Middle frontal gyrus (tissue), 1 donor: ENCODE measurements around the gene LRP2.

ENCODE experiments used
- DNase-seq: peaks from one replicate; pipeline ENCODE4 v3.0.0-alpha.2; 2015; ENCODE audit warnings: low spot score; ENCODE audit errors: extremely low spot score

LRP2 gene

DNA sequence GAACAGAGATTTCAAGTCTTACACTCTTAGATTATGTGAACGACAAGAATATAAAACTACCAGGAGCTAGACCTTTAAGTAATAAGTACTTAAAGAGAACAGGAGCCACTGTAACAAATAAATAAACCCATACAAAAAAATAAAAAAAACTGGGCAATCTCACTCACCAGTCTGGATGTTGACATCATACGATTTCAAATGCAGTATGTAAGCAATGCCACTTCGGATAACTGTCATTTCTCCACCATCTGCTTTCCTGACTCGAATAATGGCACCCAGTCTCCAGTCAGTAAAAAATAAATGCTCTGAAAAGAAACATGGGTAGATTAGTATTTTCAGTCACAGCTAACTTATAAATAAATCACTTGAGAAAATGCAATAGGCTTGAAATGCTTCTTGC is 115.1 kb downstream of the LRP2 start:
- no peak for DNase-seq

DNA sequence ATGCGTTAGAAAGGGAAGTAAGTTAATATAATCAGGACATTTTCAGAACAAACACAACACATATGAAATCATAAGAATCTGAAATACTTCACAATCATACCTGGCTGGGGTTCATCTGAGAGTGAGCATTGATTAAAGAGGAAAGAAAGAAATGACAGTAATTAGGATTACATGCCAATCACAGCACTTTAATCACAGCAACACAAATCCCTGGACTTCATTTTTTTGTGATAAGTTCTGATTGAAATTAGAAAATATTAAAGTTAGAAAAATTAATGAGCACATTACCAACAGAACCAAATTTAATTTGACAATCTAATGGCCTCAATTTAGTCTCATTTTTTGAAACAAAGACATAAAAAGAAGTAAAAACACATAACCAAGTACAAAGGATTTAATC is 121.9 kb downstream of the LRP2 start:
- no peak for DNase-seq

DNA sequence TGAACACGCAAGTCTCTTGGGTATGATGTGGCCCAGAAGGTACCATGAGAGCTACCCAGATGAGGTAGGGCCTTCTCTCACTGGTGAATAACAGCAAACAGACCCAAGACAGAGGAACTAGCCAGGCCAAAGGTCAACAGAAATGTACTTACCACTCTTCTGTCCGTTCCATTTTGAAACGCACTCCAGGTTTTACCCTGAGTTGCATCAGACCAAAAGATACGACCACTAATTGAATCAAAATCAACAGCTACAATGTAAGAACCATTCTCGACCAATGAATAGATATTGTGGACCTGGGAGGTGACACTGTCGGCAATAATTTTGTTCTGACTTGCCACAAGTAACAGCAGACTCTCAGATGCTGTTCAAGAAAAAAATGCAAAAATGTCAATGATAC is 124.4 kb downstream of the LRP2 start:
- no peak for DNase-seq

DNA sequence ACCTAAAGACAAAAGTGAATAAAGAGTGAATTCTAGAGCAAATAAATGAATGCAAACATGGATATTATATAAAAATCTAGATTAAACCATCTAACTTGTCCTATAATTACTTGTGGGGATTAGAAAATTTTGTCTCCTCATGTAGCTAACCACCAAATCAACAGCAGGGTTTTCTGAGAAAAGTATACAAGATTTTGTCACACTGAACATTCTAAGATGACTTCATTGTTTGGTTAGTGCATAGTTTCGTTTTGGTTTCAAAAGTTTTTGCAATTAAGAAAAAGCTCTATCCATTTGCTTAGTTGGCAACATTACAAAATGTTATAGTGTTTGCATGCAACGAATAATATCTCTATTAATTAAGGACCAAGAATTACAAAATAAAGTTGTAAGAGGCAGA is 125.0 kb downstream of the LRP2 start:
- no peak for DNase-seq

DNA sequence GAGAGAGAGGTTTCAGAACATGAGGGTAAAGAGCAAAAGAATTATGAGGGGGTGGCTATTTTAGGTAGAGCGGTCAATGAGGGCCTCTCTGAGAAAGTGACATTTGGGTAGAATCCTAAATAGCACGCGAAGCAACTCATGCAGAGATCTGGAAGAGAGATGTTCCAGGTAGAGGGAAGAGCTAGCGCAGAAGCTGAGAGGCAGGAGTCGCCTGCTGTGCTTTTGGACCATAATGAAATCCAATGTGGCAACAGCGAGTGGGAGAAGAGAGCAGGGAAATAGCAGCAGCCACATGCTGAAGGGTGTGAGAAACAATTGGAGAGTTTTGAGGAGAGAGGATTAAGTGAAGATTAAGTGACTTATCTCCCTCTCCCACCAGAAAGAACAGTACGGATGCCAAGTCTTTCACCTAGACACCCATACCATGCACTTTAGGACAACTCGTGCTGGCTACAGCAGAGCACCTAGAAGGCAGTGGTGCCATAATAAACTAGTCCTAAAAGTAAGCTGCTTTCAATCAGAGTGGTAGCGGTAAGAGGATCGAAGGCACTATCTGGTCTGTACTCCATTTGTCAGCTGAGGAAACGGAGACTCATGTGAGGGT is 129.7 kb downstream of the LRP2 start:
- DNase-seq: no peak

DNA sequence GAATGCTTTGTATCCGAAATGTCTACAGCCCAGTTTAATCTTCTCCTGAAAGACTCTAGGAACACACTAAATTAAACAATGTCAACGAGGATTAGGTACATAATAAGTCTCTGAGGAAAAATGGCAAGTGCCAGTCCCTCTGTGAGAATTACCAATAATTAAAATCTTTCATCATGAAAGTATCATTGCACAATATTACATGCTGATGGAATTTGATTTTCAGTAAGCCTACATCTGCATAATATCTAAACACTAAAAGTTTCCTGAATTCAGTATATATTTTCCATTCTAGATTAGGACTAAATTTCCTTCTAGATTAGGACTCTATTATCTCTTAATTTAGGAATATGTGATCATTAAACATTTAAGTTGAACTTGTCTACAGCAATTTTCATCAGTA is 132.1 kb downstream of the LRP2 start:
- no peak for DNase-seq

DNA sequence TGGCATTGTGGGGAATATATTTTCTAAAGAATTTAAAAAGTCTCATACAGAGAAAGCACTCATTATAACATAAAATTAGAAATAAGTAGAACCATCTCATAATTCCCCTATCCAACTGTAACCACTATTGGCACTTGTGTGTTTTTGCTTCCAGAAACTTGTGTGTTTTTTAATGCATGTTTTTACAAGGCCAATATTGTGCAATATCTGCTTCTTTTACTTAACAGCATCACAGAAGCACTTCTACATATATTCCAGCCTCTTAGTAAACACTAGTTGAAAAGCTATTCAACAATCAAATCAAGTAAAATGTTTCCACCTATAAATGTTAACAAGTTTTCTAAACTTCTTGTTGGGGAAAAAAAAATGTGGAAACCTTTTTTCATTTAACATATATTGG is 132.7 kb downstream of the LRP2 start:
- DNase-seq: no peak

DNA sequence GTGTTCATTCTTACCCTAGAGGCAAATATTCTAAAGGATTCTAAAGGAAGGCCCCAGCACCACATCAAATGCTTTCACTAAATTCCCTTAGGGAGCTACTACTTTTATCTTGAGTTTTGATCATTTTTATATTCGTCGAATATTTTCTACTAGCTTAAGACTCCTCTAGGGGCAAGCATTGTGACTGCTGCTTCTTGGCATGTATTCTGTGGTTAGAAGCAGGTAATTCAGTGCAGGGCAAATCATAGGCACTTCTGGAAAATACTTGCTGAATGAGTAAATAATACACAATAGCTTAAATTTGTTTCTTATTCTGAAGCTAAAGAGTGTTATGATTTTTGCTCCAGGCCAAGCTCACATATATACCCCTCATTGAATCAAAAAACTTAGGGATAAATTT is 136.4 kb downstream of the LRP2 start:
- no peak for DNase-seq

DNA sequence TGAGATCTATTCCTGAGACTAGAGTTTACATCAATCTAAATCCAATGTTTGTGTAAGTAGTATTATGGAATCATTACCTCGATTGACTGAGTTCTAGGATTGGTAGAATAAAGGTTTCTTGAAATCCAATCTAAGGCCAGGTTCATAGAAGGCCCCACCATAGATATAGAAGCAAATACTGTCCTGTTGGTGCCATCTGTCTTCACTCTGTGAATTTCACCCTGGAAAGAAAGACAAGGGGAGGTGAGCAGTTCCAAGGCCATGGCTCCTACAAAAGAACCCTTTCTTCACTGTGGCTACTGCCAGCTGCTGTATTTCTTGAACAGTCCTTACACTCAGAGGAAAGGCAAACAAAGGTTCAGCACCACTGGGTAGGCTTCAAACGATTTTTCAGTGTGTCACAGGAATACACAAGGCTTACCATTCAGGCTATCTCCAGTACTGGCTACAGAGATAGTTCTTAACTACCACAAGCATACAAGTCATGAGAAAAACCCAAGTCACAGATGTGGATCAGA is 137.0 kb downstream of the LRP2 start:
- DNase-seq: no peak

DNA sequence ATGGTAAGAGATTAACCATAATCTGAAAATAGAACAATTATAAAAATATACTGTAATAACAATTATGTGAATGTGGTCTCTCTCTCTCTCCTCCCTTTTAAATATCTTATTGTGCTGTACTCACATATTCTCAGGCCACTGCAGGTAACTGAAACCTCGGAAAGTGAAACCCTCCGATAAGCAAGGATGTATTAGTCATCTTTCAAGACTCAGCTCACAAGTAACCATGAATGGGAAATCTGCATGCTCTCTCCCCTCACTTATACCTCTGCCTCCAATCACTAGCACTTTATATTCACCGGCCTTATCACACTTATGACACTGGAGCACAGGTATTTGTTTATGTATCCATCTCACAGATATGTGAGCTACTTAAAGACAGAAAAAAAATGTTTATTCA is 139.7 kb downstream of the LRP2 start:
- no peak for DNase-seq

DNA sequence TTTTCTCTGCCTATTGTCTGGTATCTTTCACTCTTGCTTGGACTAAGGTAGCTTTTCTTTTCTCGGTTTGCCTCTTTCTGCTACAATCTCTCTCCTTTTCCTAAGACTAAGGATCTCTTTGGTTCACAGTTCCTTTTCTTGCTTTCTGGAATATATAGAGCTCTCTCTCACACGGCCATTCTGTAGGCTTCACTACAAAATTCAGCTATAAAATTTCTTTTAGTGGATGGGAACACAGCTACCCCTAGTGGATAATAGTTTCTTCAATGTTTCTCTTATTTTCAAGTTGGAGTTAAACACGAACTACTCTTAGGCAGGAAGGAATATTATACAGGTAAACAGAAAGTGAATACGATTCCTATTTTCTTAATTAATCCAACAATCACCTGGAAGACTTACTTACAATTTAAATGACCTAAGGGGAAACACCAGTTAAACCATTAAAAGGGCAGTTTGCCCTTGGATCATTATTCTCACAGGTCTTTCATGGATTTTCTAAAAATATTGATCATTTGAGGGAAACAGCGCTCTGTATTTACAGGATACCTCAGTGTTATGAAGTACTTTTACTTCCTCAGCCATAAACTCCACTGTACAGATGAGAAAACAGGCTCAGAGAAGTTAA is 140.5 kb downstream of the LRP2 start:
- DNase-seq: peak; percentile 27

DNA sequence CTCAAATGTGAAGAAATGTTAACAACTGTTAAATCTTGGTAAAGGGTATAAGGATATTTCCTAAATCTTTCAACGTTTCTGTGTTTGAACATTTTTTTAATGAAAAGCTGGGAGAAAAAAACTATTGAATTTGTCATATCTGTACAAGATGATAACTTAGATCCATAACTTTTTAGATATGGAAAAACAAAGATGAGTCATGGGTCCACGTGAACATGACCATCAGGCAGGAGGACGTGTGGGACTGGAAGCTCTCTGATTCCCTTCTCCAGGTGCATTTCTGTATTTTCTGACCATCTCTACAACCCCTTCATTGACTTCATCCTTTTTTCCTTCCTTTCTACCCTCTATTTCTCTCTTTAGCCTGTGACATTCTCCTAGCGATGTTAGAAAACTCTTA is 151.4 kb downstream of the LRP2 start:
- no peak for DNase-seq

DNA sequence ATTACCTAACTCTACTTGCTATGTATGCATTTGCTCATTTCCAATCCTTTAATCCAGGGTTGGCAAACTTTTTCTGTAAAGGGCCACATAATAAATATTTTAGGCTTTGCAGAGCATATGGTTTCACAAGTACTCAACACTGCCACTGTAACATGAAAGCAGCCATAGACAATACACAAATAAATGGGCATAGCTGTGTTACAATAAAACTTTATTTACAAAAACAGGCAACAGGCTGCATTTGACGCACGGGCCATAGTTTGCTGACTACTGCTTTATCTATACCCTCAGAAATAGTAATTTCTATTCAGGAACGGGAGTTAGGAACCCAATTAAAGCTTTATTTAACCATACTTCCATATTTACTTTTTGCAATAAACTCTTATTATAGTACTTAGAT is 154.3 kb downstream of the LRP2 start:
- no peak for DNase-seq

DNA sequence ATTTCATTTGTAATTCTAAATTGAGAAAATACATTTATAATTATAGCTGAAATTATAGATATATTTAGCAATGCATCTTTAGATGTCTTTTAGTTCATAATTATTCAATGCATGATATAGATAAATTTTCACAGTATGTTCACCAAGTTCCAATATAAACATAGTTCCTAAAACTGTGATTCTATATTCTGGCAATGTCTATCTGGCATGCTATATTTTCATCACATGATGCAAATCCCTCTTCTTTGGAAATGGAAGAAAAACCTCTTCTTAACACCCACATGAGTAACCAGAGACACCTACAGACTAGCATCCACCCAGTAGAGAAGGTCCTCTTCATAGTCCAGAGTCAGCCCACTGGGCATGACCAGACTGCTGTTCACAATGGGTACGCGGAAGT is 157.2 kb downstream of the LRP2 start:
- DNase-seq: no peak

DNA sequence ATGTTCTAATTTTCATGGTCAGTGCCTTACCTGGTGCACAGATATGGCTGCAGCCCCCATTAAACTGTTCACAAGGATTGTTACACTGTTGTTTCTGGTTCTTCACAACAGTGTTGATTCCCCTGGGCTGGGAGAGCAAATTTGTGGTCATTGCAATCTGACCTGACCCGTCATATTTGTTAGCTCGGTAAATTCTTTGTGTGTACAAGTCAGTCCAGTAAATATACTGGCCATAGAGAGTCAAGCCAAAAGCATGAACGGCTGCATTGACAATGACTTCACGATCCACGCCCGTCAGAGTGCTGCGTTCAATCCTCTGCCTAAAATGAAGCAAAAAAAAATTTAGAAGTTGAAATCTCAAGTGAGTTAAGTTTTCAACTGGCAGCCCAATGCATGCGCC is 158.4 kb downstream of the LRP2 start:
- no peak for DNase-seq

DNA sequence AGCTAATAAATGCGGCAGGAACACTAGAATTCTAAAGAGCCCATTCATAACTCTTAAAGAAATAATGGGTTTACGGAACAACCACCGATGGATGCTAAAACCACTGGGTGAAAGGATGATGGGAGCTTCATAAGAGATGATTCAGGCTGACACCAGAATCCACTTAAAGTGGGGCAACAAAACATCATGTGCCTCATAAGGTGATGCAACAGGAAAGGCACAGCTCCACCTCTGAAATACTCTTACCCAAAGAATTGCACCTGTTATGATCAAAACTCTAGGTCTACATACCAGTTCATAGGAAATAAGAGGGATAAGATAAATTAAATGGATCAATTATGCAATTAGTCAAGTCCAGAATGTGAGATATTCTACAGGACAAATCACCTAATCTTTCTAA is 161.6 kb downstream of the LRP2 start:
- no peak for DNase-seq

DNA sequence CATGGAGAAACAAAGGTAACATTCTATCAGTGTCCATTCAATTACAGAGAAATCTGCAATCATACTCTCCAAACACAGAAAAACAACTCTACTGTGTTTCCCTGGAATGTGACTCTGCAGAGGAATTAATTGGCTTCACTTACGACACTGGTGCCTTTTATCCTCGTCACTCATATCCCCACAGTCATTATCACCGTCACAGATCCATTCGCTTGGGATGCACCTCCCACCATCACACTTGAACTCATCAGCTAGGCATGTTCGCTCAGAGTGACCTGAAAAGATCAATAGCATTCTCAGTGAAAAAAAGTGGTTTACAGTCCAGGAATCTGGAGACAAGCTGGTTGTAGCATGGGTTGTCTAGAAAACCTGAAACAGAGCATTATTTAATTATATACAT is 168.7 kb downstream of the LRP2 start:
- DNase-seq: no peak

DNA sequence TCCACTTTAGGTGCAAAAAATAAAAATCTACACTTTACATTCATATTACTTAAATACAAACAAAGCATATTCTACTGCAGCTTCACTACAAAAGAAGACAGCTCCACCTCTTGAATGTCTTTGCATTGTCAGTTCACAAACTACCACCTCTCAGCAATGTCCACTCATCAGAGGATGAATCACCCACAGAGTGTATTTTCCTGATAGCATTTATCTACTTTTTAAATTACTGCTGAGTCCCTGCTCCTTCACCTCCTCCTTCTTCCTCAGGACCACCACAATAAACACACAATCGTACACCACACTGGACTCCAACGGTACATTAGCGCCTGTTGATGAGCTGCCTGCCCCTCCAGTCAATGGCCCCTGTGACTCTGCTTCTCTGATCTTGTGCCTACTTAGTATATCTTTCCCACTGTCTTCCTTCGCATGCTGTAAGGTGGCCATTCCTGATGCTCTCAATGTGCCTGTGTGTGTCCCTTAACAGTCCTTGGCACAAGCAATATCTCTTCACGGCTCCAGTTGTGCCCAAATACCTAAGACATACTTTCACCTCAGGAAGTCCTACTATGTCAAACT is 172.0 kb downstream of the LRP2 start:
- DNase-seq: no peak

DNA sequence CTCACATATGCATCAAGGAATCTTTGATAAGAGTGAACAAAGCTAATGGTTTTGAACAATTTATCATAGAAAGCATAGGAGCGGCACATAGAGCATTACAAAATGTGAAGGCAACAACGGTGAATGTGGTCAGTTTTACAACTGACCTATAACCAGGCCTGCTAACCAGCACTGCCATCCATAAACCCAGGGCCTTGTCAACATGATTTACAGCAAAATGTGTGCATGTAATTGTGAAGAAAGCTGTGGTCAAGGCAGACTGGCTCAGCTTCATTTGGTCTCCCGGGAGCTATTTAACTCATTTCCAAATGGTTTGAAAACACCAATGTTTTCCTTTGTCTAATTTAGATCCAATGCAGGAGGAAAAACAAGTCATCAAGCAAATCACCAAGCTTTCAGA is 173.2 kb downstream of the LRP2 start:
- no peak for DNase-seq

DNA sequence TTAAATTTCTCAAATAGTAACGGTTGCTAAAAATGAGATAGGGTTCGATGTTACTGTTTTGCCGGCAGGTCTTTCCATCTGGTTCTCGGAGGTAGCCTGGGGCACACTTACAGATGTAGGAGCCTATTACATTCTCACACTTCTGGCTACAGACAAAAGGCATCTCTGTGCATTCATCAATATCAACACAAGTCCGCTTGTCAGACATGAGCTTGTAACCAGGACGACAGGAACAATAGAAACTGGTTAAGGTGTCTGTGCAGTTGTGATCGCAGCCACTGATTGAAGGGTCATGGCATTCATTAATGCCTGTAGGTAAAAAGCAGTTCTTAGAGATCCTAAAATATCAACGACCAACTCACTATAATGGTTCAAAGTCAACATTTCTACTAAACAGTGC is 176.6 kb downstream of the LRP2 start:
- DNase-seq: no peak

DNA sequence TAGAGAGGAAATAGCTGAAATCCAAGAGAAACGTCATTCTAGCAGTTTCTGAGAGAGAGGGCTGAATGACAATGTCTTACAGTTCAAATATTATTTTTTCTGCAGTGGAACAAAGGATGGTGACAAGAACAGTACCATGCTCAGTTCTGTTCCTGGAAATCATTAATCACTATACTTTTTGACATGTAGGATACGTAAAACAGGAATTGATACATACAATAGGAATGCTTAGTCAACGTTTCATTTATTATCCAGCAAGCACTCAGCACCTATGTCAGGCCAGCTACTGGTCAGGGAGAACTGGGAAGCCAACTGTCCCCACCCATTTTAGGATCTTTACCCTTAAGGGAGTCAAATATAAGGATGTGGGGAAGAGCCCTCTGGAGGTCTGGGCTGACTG is 178.3 kb downstream of the LRP2 start:
- no peak for DNase-seq

DNA sequence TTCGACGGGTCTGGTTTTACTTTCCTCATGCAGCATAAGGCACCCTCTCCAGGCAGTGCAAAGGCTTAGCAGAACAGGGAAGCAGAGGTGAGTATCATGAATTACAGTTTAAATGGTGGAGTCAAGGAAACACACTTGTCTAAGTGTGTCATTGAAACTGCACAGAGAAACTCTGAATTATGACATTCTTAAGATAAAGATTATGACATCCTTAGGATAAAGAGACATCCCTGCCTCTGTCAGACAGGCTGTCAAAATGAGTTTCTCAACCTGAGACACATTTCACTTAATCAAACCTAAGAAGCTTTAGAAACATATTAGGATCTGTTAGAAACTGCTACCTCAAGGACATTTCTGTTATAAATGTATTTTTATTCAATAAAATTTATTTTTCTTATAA is 179.8 kb downstream of the LRP2 start:
- DNase-seq: no peak

DNA sequence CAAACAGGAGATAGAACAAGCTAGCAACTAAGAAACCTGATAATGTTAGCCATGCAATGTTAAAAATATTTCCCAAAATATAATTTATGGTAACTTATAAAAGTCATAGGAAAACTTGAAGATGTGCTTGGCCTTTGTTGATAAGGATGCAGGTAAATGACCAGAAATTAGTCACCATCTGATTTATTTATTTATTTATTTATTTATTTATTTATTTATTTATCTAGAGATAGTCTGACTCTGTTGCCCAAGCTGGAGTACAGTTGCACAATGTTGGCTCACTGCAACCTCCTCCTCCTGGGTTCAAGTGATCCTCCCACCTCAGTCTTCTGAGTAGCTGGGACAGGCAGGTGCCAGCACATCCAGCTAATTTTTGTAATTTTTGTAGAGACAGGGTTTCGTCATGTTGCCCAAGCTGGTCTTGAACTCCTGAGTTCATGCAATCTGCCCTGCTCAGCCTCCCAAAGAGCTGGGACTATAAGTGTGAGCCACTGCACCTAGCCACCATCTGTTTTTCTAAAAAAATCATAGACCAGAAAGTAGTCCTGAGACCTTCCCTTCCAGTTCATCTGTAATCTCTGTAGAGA is 183.4 kb downstream of the LRP2 start:
- no peak for DNase-seq
